Kidney tubule cell (primary cell): ENCODE measurements around the gene COL4A2.

Experiments
- DNase-seq: peaks from one replicate; pipeline ENCODE4 v3.0.0-alpha.2; 2018; ENCODE audit warnings: low spot score

COL4A2 gene

GRCh38 chr13:110455444-110455843 lies 148.4 kb downstream of the COL4A2 start:
- DNase-seq: no peak

GRCh38 chr13:110455941-110456340 lies 148.9 kb downstream of the COL4A2 start:
- peak; percentile 79 for DNase-seq

GRCh38 chr13:110456550-110456949 lies 149.5 kb downstream of the COL4A2 start:
- DNase-seq: no peak

- DNase-seq: no peak
Measured at GRCh38 chr13:110457361-110457760, 150.3 kb downstream of the COL4A2 start.

GRCh38 chr13:110458017-110458416 lies 150.9 kb downstream of the COL4A2 start:
- DNase-seq: no peak

DNA sequence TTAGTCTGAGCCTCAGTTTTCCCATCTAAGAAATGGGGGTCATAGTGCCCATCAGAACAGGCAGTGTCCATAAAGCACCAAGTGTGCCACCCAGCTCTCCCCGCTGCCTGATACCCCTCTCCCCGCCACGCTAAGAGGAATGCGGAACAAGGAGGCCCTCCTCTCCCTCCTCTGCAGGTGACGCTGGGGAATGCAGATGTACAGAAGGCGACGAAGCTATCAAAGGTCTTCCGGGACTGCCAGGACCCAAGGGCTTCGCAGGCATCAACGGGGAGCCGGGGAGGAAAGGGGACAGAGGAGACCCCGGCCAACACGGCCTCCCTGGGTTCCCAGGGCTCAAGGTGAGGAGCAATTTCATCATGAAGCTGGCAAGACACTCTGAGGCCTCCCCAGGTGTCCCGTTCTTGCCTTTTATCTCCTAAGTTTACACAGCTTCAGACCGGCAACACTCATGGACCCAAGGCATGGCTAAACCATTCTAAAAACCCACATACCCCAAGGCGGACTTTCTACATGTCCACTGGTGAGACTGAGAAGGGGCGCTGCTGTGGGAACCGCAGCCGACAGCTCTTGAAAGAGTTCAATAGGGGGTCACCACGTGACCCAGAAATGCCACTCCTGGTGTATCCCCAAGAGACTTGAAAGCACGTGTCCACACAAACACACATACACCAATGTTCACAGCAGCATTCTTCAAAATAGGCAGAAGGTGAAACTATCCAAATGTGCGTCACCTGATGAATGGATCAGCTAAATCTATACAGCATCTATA lies 151.7 kb downstream of the COL4A2 start:
- no peak for DNase-seq

- no peak for DNase-seq
Measured at GRCh38 chr13:110462091-110462490, 155.0 kb downstream of the COL4A2 start.

DNA sequence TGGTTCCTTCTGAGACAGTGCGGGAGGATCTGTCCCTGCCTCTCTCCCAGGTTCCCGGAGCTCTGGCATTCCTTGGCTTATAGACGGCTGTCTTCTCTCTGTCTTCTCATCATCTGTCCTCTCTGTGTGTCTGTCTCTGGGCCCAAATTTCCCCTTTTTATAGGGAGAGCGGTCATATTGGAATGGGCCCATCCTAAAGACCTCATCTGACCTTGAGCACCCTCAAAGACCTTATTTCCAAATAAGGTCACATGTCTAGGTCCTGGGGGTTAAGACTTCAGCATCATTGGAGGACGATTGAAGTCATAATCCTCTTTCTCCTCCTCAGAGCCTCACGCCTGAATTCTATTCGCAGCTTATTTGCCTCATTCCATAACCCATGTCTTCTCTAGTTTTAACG lies 156.1 kb downstream of the COL4A2 start:
- no peak for DNase-seq

- DNase-seq: no peak
Measured at GRCh38 chr13:110463871-110464510, 156.9 kb downstream of the COL4A2 start.

GRCh38 chr13:110464556-110465333 lies 157.7 kb downstream of the COL4A2 start:
- no peak for DNase-seq

GRCh38 chr13:110465696-110466095 lies 158.6 kb downstream of the COL4A2 start:
- no peak for DNase-seq

DNA sequence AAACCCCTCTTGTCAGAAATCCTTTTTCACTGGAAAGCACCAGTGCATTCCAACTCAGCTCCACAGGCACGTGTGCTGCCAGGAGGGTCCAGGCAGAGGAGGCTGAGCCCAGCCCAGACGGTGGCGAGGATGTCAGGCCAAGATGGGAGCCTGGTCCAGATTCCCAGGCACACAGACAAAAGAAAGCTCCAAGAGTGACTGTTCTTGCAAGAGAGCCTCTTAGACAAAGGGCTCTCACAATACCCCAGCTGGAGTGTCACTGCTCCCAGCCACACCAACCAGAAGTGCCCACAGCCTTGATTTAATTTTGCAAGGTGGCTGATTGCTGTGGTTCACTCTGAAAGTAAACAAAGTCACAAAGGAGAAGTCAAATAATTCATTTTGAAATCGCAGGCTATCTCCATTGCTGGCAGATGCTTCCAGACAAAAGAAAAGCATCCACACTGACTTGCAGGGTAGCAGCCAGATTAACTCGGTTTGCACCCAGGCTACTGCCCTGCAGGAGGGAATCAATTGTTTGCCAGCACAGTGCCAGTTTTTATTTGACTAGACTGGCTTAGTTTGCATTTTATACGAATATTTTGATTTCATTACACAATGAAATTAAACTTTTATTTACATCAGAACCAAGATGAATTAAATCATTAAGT lies 159.3 kb downstream of the COL4A2 start:
- DNase-seq: no peak

GRCh38 chr13:110467516-110468110 lies 160.5 kb downstream of the COL4A2 start:
- no peak for DNase-seq

GRCh38 chr13:110468986-110469495 lies 162.0 kb downstream of the COL4A2 start:
- no peak for DNase-seq

DNA sequence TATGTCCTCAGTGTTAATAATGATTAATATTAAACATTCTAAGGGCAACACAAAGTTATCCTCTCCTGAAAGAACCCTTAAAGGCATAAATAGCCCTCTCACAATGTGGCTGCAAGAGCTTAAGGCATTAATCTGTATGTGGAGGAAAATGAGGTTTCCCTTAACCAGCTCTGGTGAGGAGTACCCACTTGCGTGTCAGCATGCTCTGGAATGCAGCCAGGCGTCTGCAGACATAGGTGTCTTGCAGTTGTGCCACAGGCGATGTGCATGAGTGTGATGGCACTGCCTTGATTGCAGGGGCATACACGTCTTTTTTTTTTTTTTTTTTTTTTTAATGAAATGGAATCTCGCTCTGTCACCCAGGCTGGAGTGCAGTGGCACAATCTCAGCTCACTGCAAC lies 162.5 kb downstream of the COL4A2 start:
- DNase-seq: no peak

DNA sequence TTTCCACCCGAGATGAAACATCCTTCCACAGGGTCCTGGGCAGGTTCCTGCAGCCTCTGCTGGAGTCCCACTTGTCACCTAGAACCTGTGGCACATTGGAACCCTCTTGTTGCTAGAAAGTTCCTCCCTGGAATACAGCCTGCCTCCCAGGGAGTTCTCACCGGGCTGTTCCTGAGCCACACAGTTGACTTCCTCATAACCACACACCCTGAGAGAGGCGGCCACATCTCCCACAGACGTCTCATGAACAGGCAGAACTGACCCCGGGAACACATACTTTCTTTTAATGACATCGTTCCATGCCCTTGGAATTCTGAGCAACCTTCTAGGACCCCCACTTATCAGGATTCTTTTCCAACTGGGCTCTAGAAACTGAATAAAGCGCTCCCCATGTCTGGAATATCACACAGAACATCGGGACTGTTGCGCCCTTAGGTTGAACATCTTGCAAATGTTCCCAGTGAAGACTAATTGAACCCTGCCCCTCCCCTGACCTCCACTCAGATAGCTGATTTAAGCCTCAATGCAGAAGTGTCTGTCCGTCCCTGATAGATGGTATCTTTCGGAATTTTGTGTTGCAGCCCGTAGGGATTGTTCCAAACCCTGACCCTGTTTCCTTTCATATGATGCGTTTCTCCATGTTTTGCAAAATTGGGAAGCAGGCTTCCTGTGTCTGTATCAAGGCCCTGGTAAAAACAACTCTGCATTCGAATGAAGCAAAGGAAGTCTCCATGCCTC lies 163.4 kb downstream of the COL4A2 start:
- DNase-seq: no peak

GRCh38 chr13:110471156-110471832 lies 164.2 kb downstream of the COL4A2 start:
- DNase-seq: no peak

DNA sequence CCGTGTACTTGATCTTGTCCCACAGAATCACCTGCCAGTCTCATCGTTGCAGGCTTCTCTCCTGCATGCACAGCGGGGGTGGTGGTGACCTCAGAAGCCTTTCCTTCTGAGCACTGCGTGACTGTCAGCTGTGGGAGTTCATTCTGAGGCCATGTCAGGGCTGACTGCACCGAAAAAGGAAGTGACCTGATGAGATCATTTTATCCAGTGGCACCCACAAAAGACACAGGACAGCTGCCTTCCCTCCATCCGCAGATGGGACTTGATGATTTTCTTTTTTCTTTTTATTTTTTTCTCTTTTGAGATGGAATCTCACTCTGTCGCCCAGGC lies 164.7 kb downstream of the COL4A2 start:
- peak; percentile 90 for DNase-seq

DNA sequence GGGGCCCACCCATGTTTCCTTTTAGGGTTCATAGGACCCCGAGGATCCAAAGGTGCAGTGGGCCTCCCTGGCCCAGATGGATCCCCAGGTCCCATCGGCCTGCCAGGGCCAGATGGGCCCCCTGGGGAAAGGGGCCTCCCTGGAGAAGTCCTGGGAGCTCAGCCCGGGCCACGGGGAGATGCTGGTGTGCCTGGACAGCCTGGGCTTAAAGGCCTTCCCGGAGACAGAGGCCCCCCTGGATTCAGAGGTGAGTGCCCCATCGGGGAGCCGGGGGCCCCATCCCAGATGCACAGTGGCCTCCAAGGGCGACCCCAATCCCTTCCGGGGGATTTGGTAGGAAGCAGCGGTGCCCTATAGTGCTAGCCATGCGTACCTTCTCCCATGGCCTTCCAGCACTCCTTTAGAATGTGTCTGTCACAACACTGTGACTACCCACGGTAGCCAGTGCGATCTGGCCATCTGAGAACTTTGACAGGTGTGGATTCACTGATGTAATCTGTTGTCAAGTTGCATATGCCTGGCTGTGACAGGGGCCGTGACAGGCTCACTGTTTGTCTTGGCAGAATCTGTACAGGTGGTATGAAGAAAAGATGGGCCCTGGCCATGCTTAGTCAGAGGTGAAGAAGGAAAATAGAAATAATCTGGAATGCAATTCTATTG lies 165.9 kb downstream of the COL4A2 start:
- no peak for DNase-seq

DNA sequence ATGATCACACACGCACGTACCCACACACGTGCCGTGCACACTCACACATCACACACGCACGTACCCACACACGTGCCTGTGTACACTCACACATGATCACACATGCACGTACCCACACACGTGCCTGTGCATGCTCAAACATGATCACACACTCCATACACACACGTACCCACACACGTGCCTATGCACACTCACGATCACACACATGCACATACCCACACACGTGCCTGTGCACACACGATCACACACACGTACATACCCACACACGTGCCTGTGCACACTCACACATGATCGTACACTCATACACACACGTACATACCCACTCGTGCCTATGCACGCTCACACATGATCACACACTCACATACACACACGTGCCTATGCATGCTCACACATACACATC lies 167.6 kb downstream of the COL4A2 start:
- DNase-seq: no peak
